Fibroblast of lung (primary cell): ENCODE results near the gene KRTDAP.

Experiments used
- CTCF ChIP-seq, 2 donors: IDR thresholded peaks in 1 of 2; conservative IDR thresholded peaks in 1 of 2; 1 replicate in 1 of 2; 2 replicates in 1 of 2; pipeline ENCODE4 v1.5.1; 2011 to 2012; ENCODE audit warnings: low read length in 2 of 2, control low read depth in 1 of 2, inconsistent platforms in 1 of 2, low read depth in 1 of 2, mild to moderate bottlenecking in 1 of 2
- EZH2 ChIP-seq: IDR thresholded peaks from 2 replicates; pipeline ENCODE4 v1.5.1; 2012; ENCODE audit warnings: low read length, control low read depth, mild to moderate bottlenecking; ENCODE audit errors: missing control alignments

GRCh38 chr19:35528218-35529038 is 38.2 kb upstream of the KRTDAP start, which contains the start of gene SBSN:
- TF ChIP-seq CTCF (conservative IDR thresholded peaks at IDR 0.05 in 1 of 2, IDR thresholded peaks at IDR 0.05 in 1 of 2; ENCODE audit: low read depth in 1 of 2, low read length in 2 of 2) (no peak), EZH2 (no peak)
